Transverse colon (tissue), 4 donors: ENCODE results near the gene NUP85. TPM values are rescaled to one million over a fixed set of nuclear protein-coding genes. Genes with fewer than 3 reads are reported as not detected.
A peak's percentile ranks its signal among the peaks of the same experiment; 100 is the strongest.
"Not testable (repeated sequence)": the region's sequence is repeated elsewhere in the genome, so short reads cannot be mapped to it uniquely, and the experiment has no call there.

ENCODE experiments used
- DNase-seq: peaks from one replicate; pipeline ENCODE4 v3.0.0-alpha.2; 2019
- H3K27ac ChIP-seq, 4 donors: fragments of 200-600 bp; sonication (generic); 2 replicates each; pipeline ENCODE4 v1.5.1; 2016 to 2018; ENCODE audit warnings: inconsistent platforms in 4 of 4
- H3K27me3 ChIP-seq: fragments of 200-600 bp; sonication (generic); 2 replicates; pipeline ENCODE4 v1.5.1; 2017; ENCODE audit warnings: inconsistent platforms
- H3K36me3 ChIP-seq, 4 donors: fragments of 200-600 bp; sonication (generic); 2 replicates each; pipeline ENCODE4 v1.5.1; 2017 to 2019; ENCODE audit warnings: inconsistent platforms in 4 of 4
- H3K4me1 ChIP-seq, 4 donors: fragments of 200-600 bp; sonication (generic); 2 replicates each; pipeline ENCODE4 v1.5.1; 2017 to 2020; ENCODE audit warnings: inconsistent platforms in 4 of 4
- H3K4me3 ChIP-seq, 4 donors: fragments of 200-600 bp; sonication (generic); 1 replicate in 1 of 4; 2 replicates in 3 of 4; pipeline versions ENCODE4 v1.5.1 to v1.6.1; 2017 to 2019; ENCODE audit warnings: inconsistent platforms in 4 of 4
- H3K9me3 ChIP-seq, 2 donors: fragments of 200-600 bp; sonication (generic); 2 replicates each; pipeline ENCODE4 v1.5.1; 2017 to 2019; ENCODE audit warnings: inconsistent platforms in 2 of 2
- CTCF ChIP-seq, 5 experiments: fragments of 200-600 bp in 3 of 5; fragments of 450-650 bp in 2 of 5; sonication (generic) in 3 of 5; IDR thresholded peaks; 1 replicate in 2 of 5; 2 replicates in 3 of 5; pipeline ENCODE4 v1.5.1; 2016 to 2017; ENCODE audit warnings: antibody characterized with exemption in 5 of 5, inconsistent platforms in 3 of 5, mild to moderate bottlenecking in 2 of 5, moderate library complexity in 1 of 5
- EP300 ChIP-seq: sonication (generic); formaldehyde crosslinking; IDR thresholded peaks from one replicate; pipeline ENCODE4 v1.6.1; 2017; ENCODE audit warnings: antibody characterized with exemption, low read depth
- POLR2A ChIP-seq: fragments of 450-650 bp; IDR thresholded peaks from one replicate; pipeline ENCODE4 v1.6.1; 2016; ENCODE audit warnings: antibody characterized with exemption, mild to moderate bottlenecking, moderate library complexity
- POLR2AphosphoS5 ChIP-seq, 3 donors: sonication (generic); formaldehyde crosslinking; IDR thresholded peaks; one replicate each; pipeline ENCODE4 v1.6.1; 2016; ENCODE audit warnings: antibody characterized with exemption in 3 of 3
- WGBS, 2 donors: methylation state at CpG; one replicate each; pipeline ENCODE4 v1.1.5; 2018; ENCODE audit warnings: low coverage in 1 of 2; 5-methylcytosine and 5-hydroxymethylcytosine counted together
- in situ Hi-C, 4 donors: fragments of 200-750 bp; cut with MboI; loops; one replicate each; pipeline versions ENCODE4 v1.15.0 to v1.15.1; 2017; ENCODE audit warnings: low sequenced_read_pairs in 3 of 4, low pct_ligation_motif_present in 1 of 4, low pct_unique_long_range_greater_than_20kb in 1 of 4
- intact Hi-C: fragments of 100-400 bp; cut with DNase I; formaldehyde crosslinking; loops from one replicate; pipeline ENCODE4 v1.15.1; 2023; ENCODE audit warnings: low total_unique reads
- total RNA-seq, 4 donors: library from RNA; depleted of rRNA; stranded (reverse); fragments of >200 nt; gene quantifications; one replicate each; pipeline ENCODE4 v1.1.0, GENCODE V29; 2016

NUP85 gene
- total RNA-seq, 4 donors from 2014 or later: 13.1 to 204 (median 31.8) TPM

GRCh38 chr17:75246404-75246803 is 40.9 kb downstream of the NUP85 start:
- Histone ChIP-seq H3K36me3 (peaks cover 0 to 50% (median 15%) of the 10 kb centered on the region in 4 donors), H3K4me1 (peaks cover 0 to 15% (median 0%) of the 10 kb centered on the region in 4 donors), H3K9me3 (no peaks in the 10 kb centered on the region), H3K27ac (no peak overlapping the region), H3K4me3 (no peak overlapping the region), H3K27me3 (no peaks in the 10 kb centered on the region)
- 87 to 95% methylated on average over 6 to 11 of the region's 12 CpGs for WGBS, 2 donors
- intact Hi-C loops: no loop called here
- in situ Hi-C loops: no loop called here
- DNase-seq: no peak
- no peak for TF ChIP-seq EP300
- no peak for TF ChIP-seq POLR2AphosphoS5 (IDR thresholded peaks at IDR 0.05)
- no peak for TF ChIP-seq CTCF (IDR thresholded peaks at IDR 0.05)
- no peak for TF ChIP-seq POLR2A

- Histone ChIP-seq H3K27me3 (no peaks in the 10 kb centered on the region), H3K9me3 (no peaks in the 10 kb centered on the region), H3K4me3 (peak overlapping the region in 1 of 4 donors; percentile 23), H3K36me3 (peaks cover 0 to 20% (median 7%) of the 10 kb centered on the region in 4 donors), H3K27ac (peak overlapping the region; percentile 8 to 63 (median 36)), H3K4me1 (peaks cover 0 to 15% (median 0%) of the 10 kb centered on the region in 4 donors)
- TF ChIP-seq POLR2AphosphoS5 (IDR thresholded peaks at IDR 0.05) (no peak), CTCF (IDR thresholded peaks at IDR 0.05) (no peak), POLR2A (no peak), EP300 (no peak)
- DNase-seq: no peak
- intact Hi-C loops: no loop called here
- WGBS, 2 donors: 76 to 90% methylated on average over 2 to 4 of the region's 4 CpGs
- in situ Hi-C loops: no loop called here
Observed at GRCh38 chr17:75249564-75249963, 44.1 kb downstream of the NUP85 start.

- Histone ChIP-seq H3K27ac (peak overlapping the region; percentile 32 to 63 (median 44)), H3K9me3 (no peaks in the 10 kb centered on the region), H3K4me1 (peaks cover 0 to 15% (median 0%) of the 10 kb centered on the region in 4 donors), H3K4me3 (peak overlapping the region in 1 of 4 donors; percentile 23), H3K27me3 (no peaks in the 10 kb centered on the region), H3K36me3 (peaks cover 0 to 16% (median 7%) of the 10 kb centered on the region in 4 donors)
- intact Hi-C loops: no loop called here
- in situ Hi-C loops: no loop called here
- peak; percentile 57 for DNase-seq
- WGBS, 2 donors: 17 to 62% methylated on average over 3 to 11 of the region's 11 CpGs
- no peak for TF ChIP-seq CTCF (IDR thresholded peaks at IDR 0.05)
- TF ChIP-seq POLR2A: no peak
- no peak for TF ChIP-seq POLR2AphosphoS5 (IDR thresholded peaks at IDR 0.05)
- no peak for TF ChIP-seq EP300
Observed at GRCh38 chr17:75250009-75250471, 44.6 kb downstream of the NUP85 start.

- H3K27me3 ChIP-seq: no peaks in the 10 kb centered on the region
- WGBS, 2 donors: 85 to 88% methylated on average over 4 to 8 of the region's 8 CpGs
- no peak overlapping the region for H3K4me3 ChIP-seq
- H3K4me1 ChIP-seq: peaks cover 0 to 15% (median 0%) of the 10 kb centered on the region in 4 donors
- TF ChIP-seq POLR2AphosphoS5 (IDR thresholded peaks at IDR 0.05): no peak
- TF ChIP-seq POLR2A: no peak
- TF ChIP-seq CTCF (IDR thresholded peaks at IDR 0.05): no peak
- TF ChIP-seq EP300: no peak
- no peaks in the 10 kb centered on the region for H3K36me3 ChIP-seq
- DNase-seq: no peak
- no peak overlapping the region for H3K27ac ChIP-seq
- no peaks in the 10 kb centered on the region for H3K9me3 ChIP-seq
- in situ Hi-C loops: no loop called here
- intact Hi-C loops: no loop called here
Observed at GRCh38 chr17:75252039-75252816, 46.7 kb downstream of the NUP85 start.

- H3K36me3 ChIP-seq, H3K4me3 ChIP-seq, in situ Hi-C loops, H3K27ac ChIP-seq, intact Hi-C loops, DNase-seq, H3K27me3 ChIP-seq, H3K9me3 ChIP-seq: not testable (repeated sequence)
- 70 to 81% methylated on average over 6 to 11 of the region's 11 CpGs for WGBS, 2 donors
- peaks cover 8 to 29% (median 17%) of the 10 kb centered on the region in 4 donors for H3K4me1 ChIP-seq
Observed at GRCh38 chr17:75255954-75256698, 50.6 kb downstream of the NUP85 start.

GRCh38 chr17:75257228-75257627 is 51.7 kb downstream of the NUP85 start:
- WGBS, 2 donors: 23% methylated on average over 2 of the region's 2 CpGs; no CpG with 5 or more reads in 1 of the 2 donors

More at GRCh38 chr17:75257228-75257627, 51.7 kb downstream of the NUP85 start:
- H3K4me1 ChIP-seq: peaks cover 8 to 29% (median 19%) of the 10 kb centered on the region in 4 donors
- H3K36me3 ChIP-seq, H3K4me3 ChIP-seq, H3K27ac ChIP-seq, DNase-seq, H3K9me3 ChIP-seq, intact Hi-C loops, H3K27me3 ChIP-seq, in situ Hi-C loops: not testable (repeated sequence)
